Measurements from ENCODE around the gene CD70.
"Not testable (repeated sequence)": the region's sequence is repeated elsewhere in the genome, so short reads cannot be mapped to it uniquely, and the experiment has no call there.

CD70 gene

DNA sequence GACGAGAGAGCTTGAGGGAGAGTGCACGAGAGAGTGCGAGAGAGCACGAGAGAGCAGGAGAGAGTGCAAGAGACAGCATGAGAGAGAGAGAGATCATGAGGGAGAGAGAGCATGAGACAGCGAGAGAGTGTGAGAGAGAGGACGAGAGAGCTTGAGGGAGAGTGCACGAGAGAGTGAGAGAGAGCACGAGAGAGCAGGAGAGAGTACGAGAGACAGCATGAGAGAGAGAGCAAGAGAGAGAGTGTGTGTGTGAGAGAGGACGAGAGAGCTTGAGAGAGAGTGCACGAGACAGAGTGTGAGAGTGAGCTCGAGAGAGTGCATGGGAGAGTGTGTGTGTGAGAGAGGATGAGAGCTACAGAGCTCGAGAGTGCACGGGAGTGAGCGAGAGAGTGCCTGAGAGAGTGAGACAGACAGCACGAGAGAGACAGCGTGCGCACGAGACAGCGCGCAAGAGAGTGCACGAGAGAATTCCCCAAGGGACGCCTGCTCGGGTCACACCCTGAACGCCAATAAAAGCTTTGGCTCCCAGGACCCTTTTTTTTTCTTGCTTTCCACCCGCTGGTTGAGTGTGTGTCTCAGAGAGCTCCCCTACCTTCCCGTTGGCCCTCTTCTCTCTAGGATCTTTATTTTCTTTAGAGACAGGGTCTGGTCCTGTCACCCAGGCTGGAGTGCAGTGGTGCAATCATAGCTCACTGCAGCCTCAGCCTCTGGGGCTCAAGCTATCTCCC, 3.7 kb downstream of the CD70 start:
- peaks cover 22% of the 10 kb centered on the region for H3K27me3 ChIP-seq (ENCODE audit: insufficient read depth, poor library complexity, severe bottlenecking)
- H3K4me3 ChIP-seq (replicated peaks; ENCODE audit: insufficient read depth, low read length): peak overlapping the region; percentile 5; the same call in 1 of the 2 replicates
- H3K27ac ChIP-seq (replicated peaks): no peak overlapping the region
- no peak for TF ChIP-seq POLR2AphosphoS5 (IDR thresholded peaks at IDR 0.05; ENCODE audit: low read depth)
- no peak for TF ChIP-seq SPI1 (IDR thresholded peaks at IDR 0.05; ENCODE audit: borderline replicate concordance, low read depth)
- TF ChIP-seq GABPA (IDR thresholded peaks at IDR 0.05; ENCODE audit: low read depth): no peak
- TF ChIP-seq, protein P1, sequence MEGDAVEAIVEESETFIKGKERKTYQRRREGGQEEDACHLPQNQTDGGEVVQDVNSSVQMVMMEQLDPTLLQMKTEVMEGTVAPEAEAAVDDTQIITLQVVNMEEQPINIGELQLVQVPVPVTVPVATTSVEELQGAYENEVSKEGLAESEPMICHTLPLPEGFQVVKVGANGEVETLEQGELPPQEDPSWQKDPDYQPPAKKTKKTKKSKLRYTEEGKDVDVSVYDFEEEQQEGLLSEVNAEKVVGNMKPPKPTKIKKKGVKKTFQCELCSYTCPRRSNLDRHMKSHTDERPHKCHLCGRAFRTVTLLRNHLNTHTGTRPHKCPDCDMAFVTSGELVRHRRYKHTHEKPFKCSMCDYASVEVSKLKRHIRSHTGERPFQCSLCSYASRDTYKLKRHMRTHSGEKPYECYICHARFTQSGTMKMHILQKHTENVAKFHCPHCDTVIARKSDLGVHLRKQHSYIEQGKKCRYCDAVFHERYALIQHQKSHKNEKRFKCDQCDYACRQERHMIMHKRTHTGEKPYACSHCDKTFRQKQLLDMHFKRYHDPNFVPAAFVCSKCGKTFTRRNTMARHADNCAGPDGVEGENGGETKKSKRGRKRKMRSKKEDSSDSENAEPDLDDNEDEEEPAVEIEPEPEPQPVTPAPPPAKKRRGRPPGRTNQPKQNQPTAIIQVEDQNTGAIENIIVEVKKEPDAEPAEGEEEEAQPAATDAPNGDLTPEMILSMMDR (IDR thresholded peaks at IDR 0.05; ENCODE audit: insufficient read depth, low read length): no peak
- TF ChIP-seq, protein P2, sequence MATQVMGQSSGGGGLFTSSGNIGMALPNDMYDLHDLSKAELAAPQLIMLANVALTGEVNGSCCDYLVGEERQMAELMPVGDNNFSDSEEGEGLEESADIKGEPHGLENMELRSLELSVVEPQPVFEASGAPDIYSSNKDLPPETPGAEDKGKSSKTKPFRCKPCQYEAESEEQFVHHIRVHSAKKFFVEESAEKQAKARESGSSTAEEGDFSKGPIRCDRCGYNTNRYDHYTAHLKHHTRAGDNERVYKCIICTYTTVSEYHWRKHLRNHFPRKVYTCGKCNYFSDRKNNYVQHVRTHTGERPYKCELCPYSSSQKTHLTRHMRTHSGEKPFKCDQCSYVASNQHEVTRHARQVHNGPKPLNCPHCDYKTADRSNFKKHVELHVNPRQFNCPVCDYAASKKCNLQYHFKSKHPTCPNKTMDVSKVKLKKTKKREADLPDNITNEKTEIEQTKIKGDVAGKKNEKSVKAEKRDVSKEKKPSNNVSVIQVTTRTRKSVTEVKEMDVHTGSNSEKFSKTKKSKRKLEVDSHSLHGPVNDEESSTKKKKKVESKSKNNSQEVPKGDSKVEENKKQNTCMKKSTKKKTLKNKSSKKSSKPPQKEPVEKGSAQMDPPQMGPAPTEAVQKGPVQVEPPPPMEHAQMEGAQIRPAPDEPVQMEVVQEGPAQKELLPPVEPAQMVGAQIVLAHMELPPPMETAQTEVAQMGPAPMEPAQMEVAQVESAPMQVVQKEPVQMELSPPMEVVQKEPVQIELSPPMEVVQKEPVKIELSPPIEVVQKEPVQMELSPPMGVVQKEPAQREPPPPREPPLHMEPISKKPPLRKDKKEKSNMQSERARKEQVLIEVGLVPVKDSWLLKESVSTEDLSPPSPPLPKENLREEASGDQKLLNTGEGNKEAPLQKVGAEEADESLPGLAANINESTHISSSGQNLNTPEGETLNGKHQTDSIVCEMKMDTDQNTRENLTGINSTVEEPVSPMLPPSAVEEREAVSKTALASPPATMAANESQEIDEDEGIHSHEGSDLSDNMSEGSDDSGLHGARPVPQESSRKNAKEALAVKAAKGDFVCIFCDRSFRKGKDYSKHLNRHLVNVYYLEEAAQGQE (IDR thresholded peaks at IDR 0.05; ENCODE audit: insufficient replicate concordance, low read depth): no peak
- peak in 1 of 2 experiments; percentile 30 for DNase-seq (ENCODE audit: low read depth in 1 of 2, low spot score in 1 of 2)

- TF ChIP-seq SPI1 (IDR thresholded peaks at IDR 0.05; ENCODE audit: borderline replicate concordance, low read depth) (no peak), POLR2AphosphoS5 (IDR thresholded peaks at IDR 0.05; ENCODE audit: low read depth) (no peak), GABPA (IDR thresholded peaks at IDR 0.05; ENCODE audit: low read depth) (no peak)
- TF ChIP-seq, protein P2 (IDR thresholded peaks at IDR 0.05; ENCODE audit: insufficient replicate concordance, low read depth): no peak
- TF ChIP-seq, protein P1 (IDR thresholded peaks at IDR 0.05; ENCODE audit: insufficient read depth, low read length): no peak
- no peak for DNase-seq (ENCODE audit: low read depth in 1 of 2, low spot score in 1 of 2)
- peaks cover 22% of the 10 kb centered on the region for H3K27me3 ChIP-seq (ENCODE audit: insufficient read depth, poor library complexity, severe bottlenecking)
- H3K4me3 ChIP-seq (replicated peaks; ENCODE audit: insufficient read depth, low read length): peak overlapping the region; percentile 5; the same call in 1 of the 2 replicates
- H3K27ac ChIP-seq (replicated peaks): no peak overlapping the region
Measured at GRCh38 chr19:6586726-6587092, 4.2 kb downstream of the CD70 start.

DNA sequence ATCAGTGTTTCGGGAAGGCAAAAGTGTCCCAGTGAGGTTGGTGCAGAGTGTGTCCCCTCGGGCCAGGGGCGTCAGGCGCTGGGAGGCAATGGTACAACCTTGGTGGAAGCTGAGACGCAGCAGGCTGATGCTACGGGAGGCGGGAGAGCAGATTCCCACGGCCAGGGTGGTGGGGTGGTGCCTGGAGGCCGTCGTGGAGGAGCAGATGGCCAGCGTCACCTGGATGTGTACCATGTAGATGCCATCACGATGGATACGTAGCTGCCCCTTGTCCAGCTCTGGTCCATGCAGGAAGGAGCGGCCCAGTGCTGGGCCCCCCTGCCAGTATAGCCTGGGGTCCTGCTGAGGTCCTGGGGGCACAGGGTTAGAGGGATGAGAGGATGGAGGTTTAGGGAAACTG, 4.9 kb downstream of the CD70 start:
- H3K27ac ChIP-seq (replicated peaks): no peak overlapping the region

GRCh38 chr19:6582515-6583484, 8.2 kb downstream of the CD70 start:
- H3K27ac ChIP-seq (replicated peaks); DNase-seq (ENCODE audit: low read depth in 1 of 2, low spot score in 1 of 2); H3K4me3 ChIP-seq (replicated peaks; ENCODE audit: insufficient read depth, low read length): not testable (repeated sequence)

More for the DNA sequence above, 4.9 kb downstream of the CD70 start:
- H3K27me3 ChIP-seq (ENCODE audit: insufficient read depth, poor library complexity, severe bottlenecking): peaks cover 16% of the 10 kb centered on the region
- DNase-seq (ENCODE audit: low read depth in 1 of 2, low spot score in 1 of 2): no peak
- TF ChIP-seq GABPA (IDR thresholded peaks at IDR 0.05; ENCODE audit: low read depth) (no peak), SPI1 (IDR thresholded peaks at IDR 0.05; ENCODE audit: borderline replicate concordance, low read depth) (no peak)
- H3K4me3 ChIP-seq (replicated peaks; ENCODE audit: insufficient read depth, low read length): no peak overlapping the region

More at GRCh38 chr19:6582515-6583484, 8.2 kb downstream of the CD70 start:
- not testable (repeated sequence) for H3K27me3 ChIP-seq (ENCODE audit: insufficient read depth, poor library complexity, severe bottlenecking)
